GM21447 (cell line): ENCODE measurements around the gene MRFAP1.

Experiments used
- ATAC-seq: cut with Tn5 transposase; IDR thresholded peaks from one replicate; pipeline ENCODE4 v1.9.1; 2021; ENCODE audit not compliant: unreplicated experiment

The MRFAP1 gene

GRCh38 chr4:6640292-6641163 lies at the start of gene MRFAP1:
MRFAP1 (plus strand) TSS chr4:6640685; CDS start chr4:6640863, 178 bp downstream.
- peak; percentile 74 for ATAC-seq

GRCh38 chr4:6591313-6591712 lies 49.2 kb upstream of the MRFAP1 start:
- ATAC-seq, result peak; percentile 54

- ATAC-seq, result no peak
Observed at GRCh38 chr4:6591781-6592180, 48.7 kb upstream of the MRFAP1 start.

- ATAC-seq, result no peak
Observed at GRCh38 chr4:6592804-6593563, 47.5 kb upstream of the MRFAP1 start.

GRCh38 chr4:6594341-6594740 lies 46.1 kb upstream of the MRFAP1 start:
- ATAC-seq, result no peak

GRCh38 chr4:6594826-6595355 lies 45.6 kb upstream of the MRFAP1 start:
- ATAC-seq, result no peak

GRCh38 chr4:6595897-6596537 lies 44.5 kb upstream of the MRFAP1 start:
- no peak for ATAC-seq

- no peak for ATAC-seq
Observed at GRCh38 chr4:6596948-6597347, 43.5 kb upstream of the MRFAP1 start.

GRCh38 chr4:6598127-6598526 lies 42.4 kb upstream of the MRFAP1 start:
- no peak for ATAC-seq

GRCh38 chr4:6598641-6599040 lies 41.8 kb upstream of the MRFAP1 start:
- ATAC-seq, result no peak

GRCh38 chr4:6601661-6602250 lies 38.7 kb upstream of the MRFAP1 start:
- ATAC-seq, result no peak

GRCh38 chr4:6602289-6602688 lies 38.2 kb upstream of the MRFAP1 start:
- no peak for ATAC-seq

- no peak for ATAC-seq
Observed at GRCh38 chr4:6603128-6603527, 37.4 kb upstream of the MRFAP1 start.

GRCh38 chr4:6605114-6605513 lies 35.4 kb upstream of the MRFAP1 start:
- ATAC-seq, result no peak

GRCh38 chr4:6605605-6606004 lies 34.9 kb upstream of the MRFAP1 start:
- no peak for ATAC-seq

GRCh38 chr4:6606465-6607235 lies 33.8 kb upstream of the MRFAP1 start:
- no peak for ATAC-seq

- no peak for ATAC-seq
Observed at GRCh38 chr4:6607368-6608055, 33.0 kb upstream of the MRFAP1 start.

GRCh38 chr4:6608758-6609414 lies 31.6 kb upstream of the MRFAP1 start:
- ATAC-seq, result no peak

GRCh38 chr4:6609415-6610079 lies 30.9 kb upstream of the MRFAP1 start:
- ATAC-seq, result no peak
